Measurements from ENCODE around the gene CCL24.
"Not testable (repeated sequence)": the region's sequence is repeated elsewhere in the genome, so short reads cannot be mapped to it uniquely, and the experiment has no call there.

Gene CCL24

GRCh38 chr7:75830978-75831377 is 17.4 kb upstream of the CCL24 start:
- H3K79me2 ChIP-seq (ENCODE audit: control insufficient read depth, low read length) = no peaks in the 10 kb centered on the region
- H3K27me3 ChIP-seq (ENCODE audit: control insufficient read depth, low read length) = peaks cover 13% of the 10 kb centered on the region
- no peaks in the 10 kb centered on the region for H3K36me3 ChIP-seq (ENCODE audit: control insufficient read depth, low read length)
- no peaks in the 10 kb centered on the region for H3F3A ChIP-seq (ENCODE audit: control insufficient read depth, insufficient read depth)
- H3K4me2 ChIP-seq (ENCODE audit: low read length) = no peak overlapping the region
- H3K4me3 ChIP-seq (ENCODE audit: low read length) = no peak overlapping the region
- H3K9me2 ChIP-seq (replicated peaks; ENCODE audit: control insufficient read depth, low read length) = no peaks in the 10 kb centered on the region
- TF ChIP-seq EZH2phosphoT487 (IDR thresholded peaks at IDR 0.05; ENCODE audit: borderline replicate concordance, low read length) = no peak
- TF ChIP-seq, protein P1, sequence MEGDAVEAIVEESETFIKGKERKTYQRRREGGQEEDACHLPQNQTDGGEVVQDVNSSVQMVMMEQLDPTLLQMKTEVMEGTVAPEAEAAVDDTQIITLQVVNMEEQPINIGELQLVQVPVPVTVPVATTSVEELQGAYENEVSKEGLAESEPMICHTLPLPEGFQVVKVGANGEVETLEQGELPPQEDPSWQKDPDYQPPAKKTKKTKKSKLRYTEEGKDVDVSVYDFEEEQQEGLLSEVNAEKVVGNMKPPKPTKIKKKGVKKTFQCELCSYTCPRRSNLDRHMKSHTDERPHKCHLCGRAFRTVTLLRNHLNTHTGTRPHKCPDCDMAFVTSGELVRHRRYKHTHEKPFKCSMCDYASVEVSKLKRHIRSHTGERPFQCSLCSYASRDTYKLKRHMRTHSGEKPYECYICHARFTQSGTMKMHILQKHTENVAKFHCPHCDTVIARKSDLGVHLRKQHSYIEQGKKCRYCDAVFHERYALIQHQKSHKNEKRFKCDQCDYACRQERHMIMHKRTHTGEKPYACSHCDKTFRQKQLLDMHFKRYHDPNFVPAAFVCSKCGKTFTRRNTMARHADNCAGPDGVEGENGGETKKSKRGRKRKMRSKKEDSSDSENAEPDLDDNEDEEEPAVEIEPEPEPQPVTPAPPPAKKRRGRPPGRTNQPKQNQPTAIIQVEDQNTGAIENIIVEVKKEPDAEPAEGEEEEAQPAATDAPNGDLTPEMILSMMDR (IDR thresholded peaks at IDR 0.05; ENCODE audit: low read depth, low read length, poor library complexity, severe bottlenecking) = no peak
- H3K4me1 ChIP-seq (ENCODE audit: control insufficient read depth, low read length) = no peaks in the 10 kb centered on the region
- H3K9me3 ChIP-seq (ENCODE audit: control insufficient read depth, insufficient read depth, low read length) = no peaks in the 10 kb centered on the region
- H4K20me1 ChIP-seq (ENCODE audit: control insufficient read depth, insufficient read depth, low read depth, low read length) = no peaks in the 10 kb centered on the region
- H3K27ac ChIP-seq (ENCODE audit: low read depth, low read length) = no peak overlapping the region

DNA sequence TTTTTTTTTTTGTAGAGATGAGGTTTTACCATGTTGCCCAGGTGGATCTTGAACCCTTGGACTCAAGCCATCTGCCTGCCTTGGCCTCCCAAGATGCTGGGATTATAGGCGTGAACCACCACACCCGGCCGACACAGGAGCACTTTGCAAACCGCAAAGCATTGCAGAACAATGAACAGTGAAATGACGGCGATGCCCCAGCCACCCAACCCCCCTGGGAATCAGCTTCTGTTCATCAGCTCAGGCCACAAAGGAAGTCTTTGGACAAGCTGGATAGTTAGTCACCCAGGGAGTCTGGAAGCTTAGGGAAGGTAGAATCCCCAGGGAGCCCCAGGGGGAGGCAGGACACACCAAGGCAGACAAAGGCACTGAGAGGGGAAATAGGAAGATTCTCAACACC is 16.1 kb upstream of the CCL24 start:
- H3K27ac ChIP-seq (ENCODE audit: low read depth, low read length) = not testable (repeated sequence)

GRCh38 chr7:75823198-75823910 is 9.7 kb upstream of the CCL24 start:
- Histone ChIP-seq H3K4me3 (ENCODE audit: low read length) (no peak overlapping the region), H3K79me2 (ENCODE audit: control insufficient read depth, low read length) (no peaks in the 10 kb centered on the region), H3K27ac (ENCODE audit: low read depth, low read length) (no peak overlapping the region), H3K4me1 (ENCODE audit: control insufficient read depth, low read length) (peaks cover 5% of the 10 kb centered on the region), H3K9me3 (ENCODE audit: control insufficient read depth, insufficient read depth, low read length) (no peaks in the 10 kb centered on the region), H3K9me2 (replicated peaks; ENCODE audit: control insufficient read depth, low read length) (no peaks in the 10 kb centered on the region), H3K36me3 (ENCODE audit: control insufficient read depth, low read length) (no peaks in the 10 kb centered on the region), H4K20me1 (ENCODE audit: control insufficient read depth, insufficient read depth, low read depth, low read length) (no peaks in the 10 kb centered on the region), H3K27me3 (ENCODE audit: control insufficient read depth, low read length) (peaks cover 2% of the 10 kb centered on the region; the same call in 1 of the 2 replicates), H3F3A (ENCODE audit: control insufficient read depth, insufficient read depth) (no peaks in the 10 kb centered on the region), H3K4me2 (ENCODE audit: low read length) (no peak overlapping the region)
- TF ChIP-seq, protein P1 (IDR thresholded peaks at IDR 0.05; ENCODE audit: low read depth, low read length, poor library complexity, severe bottlenecking) = no peak
- no peak for TF ChIP-seq EZH2phosphoT487 (IDR thresholded peaks at IDR 0.05; ENCODE audit: borderline replicate concordance, low read length)

More for the DNA sequence above, 16.1 kb upstream of the CCL24 start:
- not testable (repeated sequence) for H3K79me2 ChIP-seq (ENCODE audit: control insufficient read depth, low read length); H3F3A ChIP-seq (ENCODE audit: control insufficient read depth, insufficient read depth); H4K20me1 ChIP-seq (ENCODE audit: control insufficient read depth, insufficient read depth, low read depth, low read length); H3K36me3 ChIP-seq (ENCODE audit: control insufficient read depth, low read length); H3K9me2 ChIP-seq (replicated peaks; ENCODE audit: control insufficient read depth, low read length); H3K9me3 ChIP-seq (ENCODE audit: control insufficient read depth, insufficient read depth, low read length); H3K4me3 ChIP-seq (ENCODE audit: low read length); H3K4me1 ChIP-seq (ENCODE audit: control insufficient read depth, low read length); H3K4me2 ChIP-seq (ENCODE audit: low read length)
- H3K27me3 ChIP-seq (ENCODE audit: control insufficient read depth, low read length) = peaks cover 13% of the 10 kb centered on the region

DNA sequence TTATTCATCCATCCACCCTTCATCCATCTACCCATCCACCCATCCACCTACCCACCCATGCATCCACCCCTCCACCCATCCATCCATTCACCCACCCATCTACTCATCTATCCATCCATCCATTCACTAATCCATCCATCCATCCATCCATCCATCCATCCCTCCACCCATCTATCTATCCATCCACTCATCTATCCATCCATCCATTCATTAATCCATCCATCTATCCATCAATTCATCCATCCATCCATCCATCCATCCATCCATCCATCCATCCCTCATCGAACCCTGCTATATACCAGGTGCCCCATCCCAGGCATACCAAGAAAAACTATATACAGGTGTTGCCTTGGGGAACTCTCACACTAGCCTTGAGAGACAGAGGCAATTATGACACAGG is 7.1 kb upstream of the CCL24 start:
- Histone ChIP-seq H3K9me2 (replicated peaks; ENCODE audit: control insufficient read depth, low read length) (no peaks in the 10 kb centered on the region), H3K4me3 (ENCODE audit: low read length) (no peak overlapping the region), H3K79me2 (ENCODE audit: control insufficient read depth, low read length) (no peaks in the 10 kb centered on the region), H3K36me3 (ENCODE audit: control insufficient read depth, low read length) (no peaks in the 10 kb centered on the region), H4K20me1 (ENCODE audit: control insufficient read depth, insufficient read depth, low read depth, low read length) (no peaks in the 10 kb centered on the region), H3K27me3 (ENCODE audit: control insufficient read depth, low read length) (peaks cover 8% of the 10 kb centered on the region; the same call in 1 of the 2 replicates), H3K4me1 (ENCODE audit: control insufficient read depth, low read length) (peaks cover 5% of the 10 kb centered on the region), H3K9me3 (ENCODE audit: control insufficient read depth, insufficient read depth, low read length) (no peaks in the 10 kb centered on the region), H3K4me2 (ENCODE audit: low read length) (no peak overlapping the region), H3K27ac (ENCODE audit: low read depth, low read length) (no peak overlapping the region), H3F3A (ENCODE audit: control insufficient read depth, insufficient read depth) (no peaks in the 10 kb centered on the region)
- no peak for TF ChIP-seq EZH2phosphoT487 (IDR thresholded peaks at IDR 0.05; ENCODE audit: borderline replicate concordance, low read length)
- TF ChIP-seq, protein P1 (IDR thresholded peaks at IDR 0.05; ENCODE audit: low read depth, low read length, poor library complexity, severe bottlenecking) = no peak

All from DOHH2 (cell line).